ENCODE measurements around the gene ZNF778. TPM values are rescaled to one million over a fixed set of nuclear protein-coding genes. Genes with fewer than 3 reads are reported as not detected.

The ZNF778 gene
- total and polyA plus RNA-seq, 2 donors (not counting 1 experiment from before 2014, with no cell fraction given): 2.2 to 13.4 TPM

DNA sequence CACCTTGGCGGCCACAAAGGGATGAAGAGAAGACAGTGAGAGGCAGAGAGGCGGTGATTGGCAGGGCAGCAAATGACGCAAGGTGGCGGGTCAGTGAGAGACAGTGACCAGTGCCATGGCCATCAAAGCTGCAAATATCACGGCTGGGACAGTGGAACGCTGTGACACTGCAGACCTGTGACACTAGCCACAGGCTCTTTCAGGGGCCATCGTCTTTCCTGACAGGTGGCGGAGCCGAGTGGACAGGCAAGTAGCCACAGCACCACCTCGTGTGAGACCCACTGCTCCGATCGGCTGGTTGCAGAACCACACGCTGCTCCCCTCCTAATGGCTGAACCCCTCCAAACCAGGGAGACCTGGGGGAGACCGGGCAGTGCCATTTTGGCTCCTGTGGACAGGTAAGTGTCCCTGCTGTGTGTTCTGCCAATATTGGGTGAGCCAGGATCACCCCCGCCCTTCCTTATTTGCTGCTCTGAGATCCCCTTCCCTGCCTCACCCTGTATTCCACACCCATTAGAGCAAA, 7.9 kb upstream of the ZNF778 start:
- no peak for TF ChIP-seq EZH2 (IDR thresholded peaks at IDR 0.05; ENCODE audit: borderline replicate concordance, insufficient read depth, low read depth, low read length, poor library complexity, severe bottlenecking)
- TF ChIP-seq, protein P1, sequence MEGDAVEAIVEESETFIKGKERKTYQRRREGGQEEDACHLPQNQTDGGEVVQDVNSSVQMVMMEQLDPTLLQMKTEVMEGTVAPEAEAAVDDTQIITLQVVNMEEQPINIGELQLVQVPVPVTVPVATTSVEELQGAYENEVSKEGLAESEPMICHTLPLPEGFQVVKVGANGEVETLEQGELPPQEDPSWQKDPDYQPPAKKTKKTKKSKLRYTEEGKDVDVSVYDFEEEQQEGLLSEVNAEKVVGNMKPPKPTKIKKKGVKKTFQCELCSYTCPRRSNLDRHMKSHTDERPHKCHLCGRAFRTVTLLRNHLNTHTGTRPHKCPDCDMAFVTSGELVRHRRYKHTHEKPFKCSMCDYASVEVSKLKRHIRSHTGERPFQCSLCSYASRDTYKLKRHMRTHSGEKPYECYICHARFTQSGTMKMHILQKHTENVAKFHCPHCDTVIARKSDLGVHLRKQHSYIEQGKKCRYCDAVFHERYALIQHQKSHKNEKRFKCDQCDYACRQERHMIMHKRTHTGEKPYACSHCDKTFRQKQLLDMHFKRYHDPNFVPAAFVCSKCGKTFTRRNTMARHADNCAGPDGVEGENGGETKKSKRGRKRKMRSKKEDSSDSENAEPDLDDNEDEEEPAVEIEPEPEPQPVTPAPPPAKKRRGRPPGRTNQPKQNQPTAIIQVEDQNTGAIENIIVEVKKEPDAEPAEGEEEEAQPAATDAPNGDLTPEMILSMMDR (IDR thresholded peaks at IDR 0.05): no peak
- Mint-ChIP-seq H3K27ac (no peak overlapping the region), H3K4me3 (no peak overlapping the region), H3K27me3 (peaks cover 22% of the 10 kb centered on the region), H3K4me1 (peaks cover 3% of the 10 kb centered on the region), H3K9me3 (ENCODE audit: insufficient read depth) (no peaks in the 10 kb centered on the region)
- no peaks in the 10 kb centered on the region for H3K9me3 ChIP-seq (ENCODE audit: control extremely low read depth in 1 of 3, control insufficient read depth in 2 of 3, insufficient read depth in 1 of 3, low read length in 2 of 3)
- no peaks in the 10 kb centered on the region for H4K20me1 ChIP-seq (ENCODE audit: control insufficient read depth, insufficient read depth, low read length, poor library complexity, severe bottlenecking)
- POLR2A ChIA-PET: no interaction called here
- no peak overlapping the region for H3K4me3 ChIP-seq (ENCODE audit: control extremely low read depth in 1 of 5, extremely low read depth in 1 of 5, insufficient read depth in 1 of 5, low read depth in 2 of 5, low read length in 4 of 5)
- no peak for ATAC-seq (ENCODE audit: low read depth)
- H3K27ac ChIP-seq (ENCODE audit: low read length in 2 of 2): no peak overlapping the region
- H3K27me3 ChIP-seq (replicated peaks in 1 of 4; ENCODE audit: control extremely low read depth in 1 of 4, control insufficient read depth in 3 of 4, insufficient read depth in 4 of 4, low read length in 3 of 4): peaks cover 0 to 14% (median 5%) of the 10 kb centered on the region in 4 experiments
- H2AFZ ChIP-seq (ENCODE audit: insufficient read depth, low read depth, low read length, poor library complexity, severe bottlenecking): no peak overlapping the region
- H3K9ac ChIP-seq (ENCODE audit: low read length): no peak overlapping the region
- WGBS (ENCODE audit: insufficient coverage): 78% methylated on average over 13 of the region's 15 CpGs
- no peak for DNase-seq
- H3K36me3 ChIP-seq (replicated peaks in 1 of 2; ENCODE audit: control extremely low read depth in 1 of 2, control insufficient read depth in 1 of 2, extremely low read depth in 1 of 2, insufficient read depth in 2 of 2, low read length in 1 of 2): no peaks in the 10 kb centered on the region
- intact Hi-C loops (cut with micrococcal nuclease): loop anchor here (10.0 kb wide), 1 partner anchor 115 kb away; the partner anchor contains the start of gene ACSF3
- CTCF ChIA-PET: interaction anchor here (1.2 kb wide), 1 partner anchor 472 kb away, joined by 3 read pairs; no protein-coding TSS in a partner anchor
- H3K4me1 ChIP-seq (ENCODE audit: control insufficient read depth in 2 of 2, insufficient read depth in 2 of 2, low read length in 2 of 2): no peaks in the 10 kb centered on the region
- no peak overlapping the region for H3K4me2 ChIP-seq (replicated peaks; ENCODE audit: low read depth, low read length, poor library complexity, severe bottlenecking)
- H3K79me2 ChIP-seq (ENCODE audit: control insufficient read depth, insufficient read depth, low read length): peaks cover 7% of the 10 kb centered on the region

- ChIA-PET POLR2A (no interaction called here), CTCF (no interaction called here)
- Mint-ChIP-seq H3K27ac (no peak overlapping the region), H3K9me3 (ENCODE audit: insufficient read depth) (no peaks in the 10 kb centered on the region), H3K4me3 (no peak overlapping the region), H3K4me1 (peaks cover 5% of the 10 kb centered on the region), H3K27me3 (peaks cover 22% of the 10 kb centered on the region)
- H2AFZ ChIP-seq (ENCODE audit: insufficient read depth, low read depth, low read length, poor library complexity, severe bottlenecking): no peak overlapping the region
- intact Hi-C loops (cut with micrococcal nuclease): loop anchor here (10.0 kb wide), 1 partner anchor 116 kb away; the partner anchor contains the start of gene ACSF3
- no peaks in the 10 kb centered on the region for H4K20me1 ChIP-seq (ENCODE audit: control insufficient read depth, insufficient read depth, low read length, poor library complexity, severe bottlenecking)
- TF ChIP-seq EZH2 (IDR thresholded peaks at IDR 0.05; ENCODE audit: borderline replicate concordance, insufficient read depth, low read depth, low read length, poor library complexity, severe bottlenecking): no peak
- TF ChIP-seq, protein P1 (IDR thresholded peaks at IDR 0.05): no peak
- no peak overlapping the region for H3K4me2 ChIP-seq (replicated peaks; ENCODE audit: low read depth, low read length, poor library complexity, severe bottlenecking)
- no peak overlapping the region for H3K9ac ChIP-seq (ENCODE audit: low read length)
- H3K27me3 ChIP-seq (replicated peaks in 1 of 4; ENCODE audit: control extremely low read depth in 1 of 4, control insufficient read depth in 3 of 4, insufficient read depth in 4 of 4, low read length in 3 of 4): peaks cover 0 to 14% (median 5%) of the 10 kb centered on the region in 4 experiments
- no peak for DNase-seq
- H3K4me1 ChIP-seq (ENCODE audit: control insufficient read depth in 2 of 2, insufficient read depth in 2 of 2, low read length in 2 of 2): no peaks in the 10 kb centered on the region
- no peaks in the 10 kb centered on the region for H3K9me3 ChIP-seq (ENCODE audit: control extremely low read depth in 1 of 3, control insufficient read depth in 2 of 3, insufficient read depth in 1 of 3, low read length in 2 of 3)
- no peak overlapping the region for H3K27ac ChIP-seq (ENCODE audit: low read length in 2 of 2)
- ATAC-seq (ENCODE audit: low read depth): no peak
- peaks cover 7% of the 10 kb centered on the region for H3K79me2 ChIP-seq (ENCODE audit: control insufficient read depth, insufficient read depth, low read length)
- H3K4me3 ChIP-seq (ENCODE audit: control extremely low read depth in 1 of 5, extremely low read depth in 1 of 5, insufficient read depth in 1 of 5, low read depth in 2 of 5, low read length in 4 of 5): no peak overlapping the region
- 66% methylated on average over 8 of the region's 11 CpGs for WGBS (ENCODE audit: insufficient coverage)
- no peaks in the 10 kb centered on the region for H3K36me3 ChIP-seq (replicated peaks in 1 of 2; ENCODE audit: control extremely low read depth in 1 of 2, control insufficient read depth in 1 of 2, extremely low read depth in 1 of 2, insufficient read depth in 2 of 2, low read length in 1 of 2)
Measured at GRCh38 chr16:89210165-89210903, 7.2 kb upstream of the ZNF778 start.

Measured in B cell (primary cell).